HEK293 (cell line): Measurements from ENCODE around the gene AKNA.

Experiments used
- KLF9 ChIP-seq: fragments of 450-650 bp; formaldehyde crosslinking; IDR thresholded peaks from 2 replicates; pipeline ENCODE4 v1.5.1; 2016; ENCODE audit warnings: missing biosample characterization, missing genetic modification characterization, low read depth
- PRDM1 ChIP-seq: fragments of 450-650 bp; formaldehyde crosslinking; IDR thresholded peaks from 2 replicates; pipeline ENCODE4; 2016; ENCODE audit warnings: missing biosample characterization, missing genetic modification characterization
- YY1 ChIP-seq: fragments of 450-650 bp; formaldehyde crosslinking; IDR thresholded peaks from 2 replicates; pipeline ENCODE4 v1.5.1; 2018; ENCODE audit warnings: missing biosample characterization, missing genetic modification characterization
- ZBTB1 ChIP-seq: fragments of 450-650 bp; formaldehyde crosslinking; IDR thresholded peaks from 2 replicates; pipeline ENCODE4 v1.5.1; 2016; ENCODE audit warnings: missing biosample characterization, missing genetic modification characterization
- ZNF174 ChIP-seq: fragments of 450-650 bp; formaldehyde crosslinking; IDR thresholded peaks from 2 replicates; pipeline ENCODE4 v1.5.0; 2017; ENCODE audit warnings: missing biosample characterization, mild to moderate bottlenecking, missing genetic modification characterization
- ZNF239 ChIP-seq: fragments of 450-650 bp; formaldehyde crosslinking; IDR thresholded peaks from 2 replicates; pipeline ENCODE4 v1.5.1; 2016; ENCODE audit warnings: missing biosample characterization, missing genetic modification characterization
- ZNF530 ChIP-seq: fragments of 450-650 bp; formaldehyde crosslinking; IDR thresholded peaks from 2 replicates; pipeline ENCODE4 v1.5.1; 2016; ENCODE audit warnings: low read depth, missing biosample characterization, missing genetic modification characterization
- ZNF580 ChIP-seq: fragments of 450-650 bp; formaldehyde crosslinking; IDR thresholded peaks from 2 replicates; pipeline ENCODE4 v1.5.1; 2016; ENCODE audit warnings: missing biosample characterization, missing genetic modification characterization
- ZNF629 ChIP-seq: fragments of 450-650 bp; formaldehyde crosslinking; IDR thresholded peaks from 2 replicates; pipeline ENCODE4 v1.5.1; 2017; ENCODE audit warnings: missing biosample characterization, missing genetic modification characterization
- ZNF639 ChIP-seq: fragments of 450-650 bp; formaldehyde crosslinking; IDR thresholded peaks from 2 replicates; pipeline ENCODE4 v1.5.1; 2016; ENCODE audit warnings: missing biosample characterization, missing genetic modification characterization
- TF ChIP-seq, protein P1 (sequence below): fragments of 450-650 bp; formaldehyde crosslinking; IDR thresholded peaks from 2 replicates; pipeline ENCODE4 v1.5.1; 2016; ENCODE audit warnings: missing biosample characterization, missing genetic modification characterization

GRCh38 chr9:114409103-114409780 is 21.5 kb upstream of the AKNA start:
- TF ChIP-seq ZNF530 (tag by site-specific recombination) (no peak), ZNF174 (no peak), ZNF629 (no peak), ZNF639 (no peak), ZNF580 (tag by site-specific recombination) (no peak), PRDM1 (tag by site-specific recombination) (no peak), YY1 (tag by site-specific recombination) (no peak), ZBTB1 (tag by site-specific recombination) (no peak), ZNF239 (no peak), KLF9 (tag by site-specific recombination) (no peak)
- TF ChIP-seq, protein P1, sequence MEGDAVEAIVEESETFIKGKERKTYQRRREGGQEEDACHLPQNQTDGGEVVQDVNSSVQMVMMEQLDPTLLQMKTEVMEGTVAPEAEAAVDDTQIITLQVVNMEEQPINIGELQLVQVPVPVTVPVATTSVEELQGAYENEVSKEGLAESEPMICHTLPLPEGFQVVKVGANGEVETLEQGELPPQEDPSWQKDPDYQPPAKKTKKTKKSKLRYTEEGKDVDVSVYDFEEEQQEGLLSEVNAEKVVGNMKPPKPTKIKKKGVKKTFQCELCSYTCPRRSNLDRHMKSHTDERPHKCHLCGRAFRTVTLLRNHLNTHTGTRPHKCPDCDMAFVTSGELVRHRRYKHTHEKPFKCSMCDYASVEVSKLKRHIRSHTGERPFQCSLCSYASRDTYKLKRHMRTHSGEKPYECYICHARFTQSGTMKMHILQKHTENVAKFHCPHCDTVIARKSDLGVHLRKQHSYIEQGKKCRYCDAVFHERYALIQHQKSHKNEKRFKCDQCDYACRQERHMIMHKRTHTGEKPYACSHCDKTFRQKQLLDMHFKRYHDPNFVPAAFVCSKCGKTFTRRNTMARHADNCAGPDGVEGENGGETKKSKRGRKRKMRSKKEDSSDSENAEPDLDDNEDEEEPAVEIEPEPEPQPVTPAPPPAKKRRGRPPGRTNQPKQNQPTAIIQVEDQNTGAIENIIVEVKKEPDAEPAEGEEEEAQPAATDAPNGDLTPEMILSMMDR (tag by site-specific recombination) = no peak
